Measurements from ENCODE around the gene DOCK9.

DNA sequence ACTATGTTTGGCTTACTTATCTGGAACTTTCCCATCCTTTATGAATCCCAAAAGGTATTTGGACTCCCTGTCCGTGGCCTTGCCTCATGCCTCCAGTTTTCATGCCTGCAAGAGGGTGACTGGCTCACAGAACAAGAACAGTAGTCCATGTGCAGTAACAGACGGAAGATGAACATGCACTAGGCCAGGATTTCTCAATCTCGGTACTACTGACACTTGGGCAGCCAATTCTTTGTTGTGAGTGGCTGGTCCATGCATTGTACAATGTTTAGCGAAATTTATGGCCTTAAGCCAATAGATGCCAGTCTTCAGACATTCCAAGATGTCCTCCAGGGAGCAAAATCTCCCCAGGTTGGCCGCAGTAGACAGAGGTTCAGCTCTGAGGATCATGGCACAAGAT, 61.9 kb downstream of the DOCK9 start:
- TF ChIP-seq CTCF (conservative IDR thresholded peaks at IDR 0.05; ENCODE audit: low read depth in 2 of 2) = no peak
- TF ChIP-seq EZH2phosphoT487 (IDR thresholded peaks at IDR 0.05; ENCODE audit: unreplicated experiment) = no peak
- TF ChIP-seq EZH2 (IDR thresholded peaks at IDR 0.05; ENCODE audit: low read depth, unreplicated experiment) = no peak
- no peak for TF ChIP-seq POLR2AphosphoS5 (IDR thresholded peaks at IDR 0.05; ENCODE audit: low read depth)
- TF ChIP-seq, protein P1, sequence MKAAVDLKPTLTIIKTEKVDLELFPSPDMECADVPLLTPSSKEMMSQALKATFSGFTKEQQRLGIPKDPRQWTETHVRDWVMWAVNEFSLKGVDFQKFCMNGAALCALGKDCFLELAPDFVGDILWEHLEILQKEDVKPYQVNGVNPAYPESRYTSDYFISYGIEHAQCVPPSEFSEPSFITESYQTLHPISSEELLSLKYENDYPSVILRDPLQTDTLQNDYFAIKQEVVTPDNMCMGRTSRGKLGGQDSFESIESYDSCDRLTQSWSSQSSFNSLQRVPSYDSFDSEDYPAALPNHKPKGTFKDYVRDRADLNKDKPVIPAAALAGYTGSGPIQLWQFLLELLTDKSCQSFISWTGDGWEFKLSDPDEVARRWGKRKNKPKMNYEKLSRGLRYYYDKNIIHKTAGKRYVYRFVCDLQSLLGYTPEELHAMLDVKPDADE (IDR thresholded peaks at IDR 0.05) = no peak
- no peak for TF ChIP-seq REST (IDR thresholded peaks at IDR 0.05; ENCODE audit: unreplicated experiment)
